AG09319 (cell line): ENCODE results near the gene SNX2.

Experiments
- DNase-seq: peaks from one replicate; pipeline ENCODE4 v3.0.0-alpha.2; 2010; ENCODE audit warnings: low read depth; ENCODE audit errors: extremely low read depth
- TF ChIP-seq, protein P1 (sequence below): IDR thresholded peaks from 2 replicates; pipeline ENCODE4 v1.5.1; 2011; ENCODE audit warnings: low read depth, mild to moderate bottlenecking, inconsistent platforms, low read length, moderate library complexity

Gene SNX2

DNA sequence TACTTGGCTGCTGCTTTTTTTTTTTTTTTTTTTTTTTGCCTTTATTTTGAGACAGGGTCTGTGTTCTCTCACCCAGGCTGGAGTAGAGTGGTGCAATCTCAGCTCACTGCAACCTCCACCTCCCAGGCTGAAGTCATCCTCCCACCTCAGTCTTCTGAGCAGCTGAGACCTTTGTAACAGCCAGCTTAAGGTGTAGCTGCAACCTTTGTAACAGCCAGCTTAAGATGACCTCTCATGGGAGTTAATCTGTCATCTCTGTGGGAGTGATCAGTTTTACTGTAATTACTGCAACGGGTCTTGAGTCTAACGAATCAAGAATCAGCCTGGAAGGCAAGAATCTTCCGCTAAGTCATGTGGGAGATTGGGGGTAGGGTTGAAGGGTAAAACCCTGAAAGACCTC lies 31.6 kb upstream of the SNX2 start:
- TF ChIP-seq, protein P1, sequence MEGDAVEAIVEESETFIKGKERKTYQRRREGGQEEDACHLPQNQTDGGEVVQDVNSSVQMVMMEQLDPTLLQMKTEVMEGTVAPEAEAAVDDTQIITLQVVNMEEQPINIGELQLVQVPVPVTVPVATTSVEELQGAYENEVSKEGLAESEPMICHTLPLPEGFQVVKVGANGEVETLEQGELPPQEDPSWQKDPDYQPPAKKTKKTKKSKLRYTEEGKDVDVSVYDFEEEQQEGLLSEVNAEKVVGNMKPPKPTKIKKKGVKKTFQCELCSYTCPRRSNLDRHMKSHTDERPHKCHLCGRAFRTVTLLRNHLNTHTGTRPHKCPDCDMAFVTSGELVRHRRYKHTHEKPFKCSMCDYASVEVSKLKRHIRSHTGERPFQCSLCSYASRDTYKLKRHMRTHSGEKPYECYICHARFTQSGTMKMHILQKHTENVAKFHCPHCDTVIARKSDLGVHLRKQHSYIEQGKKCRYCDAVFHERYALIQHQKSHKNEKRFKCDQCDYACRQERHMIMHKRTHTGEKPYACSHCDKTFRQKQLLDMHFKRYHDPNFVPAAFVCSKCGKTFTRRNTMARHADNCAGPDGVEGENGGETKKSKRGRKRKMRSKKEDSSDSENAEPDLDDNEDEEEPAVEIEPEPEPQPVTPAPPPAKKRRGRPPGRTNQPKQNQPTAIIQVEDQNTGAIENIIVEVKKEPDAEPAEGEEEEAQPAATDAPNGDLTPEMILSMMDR, result no peak

DNA sequence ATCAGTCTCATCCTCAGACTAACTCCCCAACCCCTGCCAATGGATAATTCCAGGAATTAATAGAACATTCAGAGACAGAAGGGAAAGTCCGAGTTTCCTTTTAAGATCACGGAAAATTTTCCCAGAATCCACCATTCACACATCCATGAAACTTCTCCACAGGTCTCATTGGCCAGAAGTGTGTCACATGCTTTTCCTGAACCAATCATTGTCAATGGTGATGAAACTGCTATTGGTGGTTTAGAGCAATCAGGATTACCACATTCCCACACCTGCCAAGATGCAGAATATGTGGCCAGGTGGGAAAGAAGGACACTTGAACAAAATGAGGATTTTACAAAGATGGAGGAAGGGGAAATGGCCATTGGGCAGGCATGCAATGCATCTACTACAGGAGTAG lies 29.3 kb upstream of the SNX2 start:
- DNase-seq, result no peak
- TF ChIP-seq, protein P1, result no peak

More for the DNA sequence above, 31.6 kb upstream of the SNX2 start:
- no peak for DNase-seq

DNA sequence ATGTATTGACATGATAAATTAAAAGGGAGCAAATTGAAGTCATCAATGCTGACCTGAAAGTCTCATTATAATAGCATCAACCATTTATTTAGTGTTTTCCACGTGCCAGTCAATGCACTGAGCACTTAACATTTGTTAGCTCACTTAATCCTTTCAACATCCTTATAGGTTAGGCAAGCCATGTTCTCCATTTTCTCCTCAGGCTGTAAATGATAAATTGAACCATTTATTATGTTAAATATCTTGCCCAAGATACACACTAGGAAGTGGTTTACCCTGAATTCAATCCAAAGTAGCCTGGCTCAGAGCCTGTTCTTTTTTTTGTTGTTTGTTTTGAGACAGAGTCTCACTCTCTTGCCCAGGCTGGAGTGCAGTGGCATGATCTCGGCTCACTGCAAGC lies 25.0 kb upstream of the SNX2 start:
- TF ChIP-seq, protein P1, result no peak
- DNase-seq, result no peak

DNA sequence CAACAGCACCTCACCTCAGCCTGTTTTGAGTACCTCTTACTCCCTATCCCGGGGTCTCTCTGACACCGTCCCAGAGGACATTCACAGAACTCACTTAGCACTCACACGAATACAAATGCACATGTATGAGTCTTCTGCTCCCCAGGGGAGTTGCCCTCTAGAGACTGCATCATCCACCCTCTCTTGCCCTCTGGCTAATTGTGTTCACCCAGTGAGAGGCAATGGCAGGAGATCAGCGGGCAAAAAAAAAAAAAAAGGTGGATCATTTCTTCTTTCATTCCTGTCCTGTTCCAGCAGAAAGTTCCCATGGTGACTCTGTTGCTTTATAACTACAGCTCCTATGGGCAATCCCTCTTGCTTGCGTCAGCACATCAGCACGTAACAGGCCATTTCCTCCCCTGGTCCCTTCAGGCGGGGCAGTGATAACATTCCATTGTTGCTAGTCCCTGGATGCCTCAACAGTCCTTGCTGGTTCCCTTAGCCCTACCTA lies 23.5 kb upstream of the SNX2 start:
- DNase-seq, result no peak

DNA sequence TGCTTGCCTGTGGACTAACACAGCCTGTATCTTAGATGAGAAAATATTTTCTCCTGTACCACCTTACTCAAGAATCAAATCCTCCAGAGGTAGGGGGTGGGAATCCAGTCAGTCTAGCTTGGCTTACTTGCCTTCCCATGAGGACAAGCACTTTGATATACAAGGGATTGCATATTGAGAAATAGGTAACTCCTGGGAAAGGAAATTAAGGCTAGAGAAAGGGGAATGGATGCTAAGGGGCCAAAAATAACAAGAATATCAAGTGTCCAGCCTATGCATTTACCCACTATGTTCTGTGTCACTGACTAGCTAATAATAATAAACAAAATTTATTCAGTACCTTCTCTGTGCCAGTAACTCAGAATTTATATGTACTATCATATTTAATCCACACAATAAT lies 21.4 kb upstream of the SNX2 start:
- no peak for DNase-seq
- TF ChIP-seq, protein P1, result no peak

More for the DNA sequence above, 23.5 kb upstream of the SNX2 start:
- TF ChIP-seq, protein P1, result no peak

DNA sequence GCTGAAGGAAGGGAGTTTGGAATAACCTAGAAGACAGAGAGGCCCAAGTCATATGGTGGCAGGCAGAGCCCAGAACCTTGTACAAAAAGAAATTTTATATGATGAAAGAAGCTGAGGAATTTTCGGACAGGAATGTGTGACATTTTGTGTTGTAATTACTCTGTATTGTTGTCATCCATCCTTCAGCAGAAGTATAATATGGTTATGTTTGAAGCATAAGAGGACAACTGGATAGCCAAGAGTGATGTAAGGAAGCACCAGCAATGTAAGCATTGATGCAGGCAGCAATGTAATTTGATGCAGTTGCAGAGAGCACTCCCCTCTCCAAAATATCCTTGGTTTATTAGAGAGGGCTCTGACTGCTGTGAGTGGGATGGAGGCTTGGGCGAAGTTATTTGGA lies 19.1 kb upstream of the SNX2 start:
- TF ChIP-seq, protein P1, result no peak

DNA sequence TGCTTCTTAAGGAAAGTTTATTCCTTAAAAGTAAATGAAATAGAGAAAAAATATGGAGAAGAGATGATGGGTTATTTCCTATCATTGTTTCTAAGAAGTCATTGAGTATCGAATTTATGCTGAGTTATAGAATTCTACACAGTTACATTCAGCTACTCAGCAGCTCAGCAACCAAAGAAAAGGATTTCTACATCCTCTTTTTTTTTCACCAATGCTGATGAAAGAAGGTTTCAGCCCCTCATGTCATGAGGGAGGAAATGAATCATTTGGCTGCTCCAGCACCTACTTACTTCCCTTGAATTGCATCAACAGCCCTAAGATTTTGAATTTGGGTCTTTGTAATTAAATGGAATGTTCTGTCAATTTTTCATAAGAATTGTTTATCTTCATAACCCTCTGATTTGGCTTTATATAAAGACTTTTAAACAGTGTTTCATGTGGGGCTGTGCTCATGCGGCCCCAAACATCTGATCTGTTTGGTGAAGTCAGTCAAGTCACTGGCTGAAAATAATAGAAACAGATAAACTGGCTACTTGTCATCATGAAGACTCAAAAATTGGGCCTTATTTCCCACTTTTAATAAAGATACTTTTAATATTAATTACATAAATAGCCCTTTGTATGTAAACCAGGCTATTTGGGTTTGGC lies 18.5 kb upstream of the SNX2 start:
- DNase-seq, result peak; percentile 40
- TF ChIP-seq, protein P1, result no peak

More for the DNA sequence above, 19.1 kb upstream of the SNX2 start:
- no peak for DNase-seq
